ENCODE data around the gene ARHGAP8.
A peak's percentile ranks its signal among the peaks of the same experiment; 100 is the strongest.

The ARHGAP8 gene

DNA sequence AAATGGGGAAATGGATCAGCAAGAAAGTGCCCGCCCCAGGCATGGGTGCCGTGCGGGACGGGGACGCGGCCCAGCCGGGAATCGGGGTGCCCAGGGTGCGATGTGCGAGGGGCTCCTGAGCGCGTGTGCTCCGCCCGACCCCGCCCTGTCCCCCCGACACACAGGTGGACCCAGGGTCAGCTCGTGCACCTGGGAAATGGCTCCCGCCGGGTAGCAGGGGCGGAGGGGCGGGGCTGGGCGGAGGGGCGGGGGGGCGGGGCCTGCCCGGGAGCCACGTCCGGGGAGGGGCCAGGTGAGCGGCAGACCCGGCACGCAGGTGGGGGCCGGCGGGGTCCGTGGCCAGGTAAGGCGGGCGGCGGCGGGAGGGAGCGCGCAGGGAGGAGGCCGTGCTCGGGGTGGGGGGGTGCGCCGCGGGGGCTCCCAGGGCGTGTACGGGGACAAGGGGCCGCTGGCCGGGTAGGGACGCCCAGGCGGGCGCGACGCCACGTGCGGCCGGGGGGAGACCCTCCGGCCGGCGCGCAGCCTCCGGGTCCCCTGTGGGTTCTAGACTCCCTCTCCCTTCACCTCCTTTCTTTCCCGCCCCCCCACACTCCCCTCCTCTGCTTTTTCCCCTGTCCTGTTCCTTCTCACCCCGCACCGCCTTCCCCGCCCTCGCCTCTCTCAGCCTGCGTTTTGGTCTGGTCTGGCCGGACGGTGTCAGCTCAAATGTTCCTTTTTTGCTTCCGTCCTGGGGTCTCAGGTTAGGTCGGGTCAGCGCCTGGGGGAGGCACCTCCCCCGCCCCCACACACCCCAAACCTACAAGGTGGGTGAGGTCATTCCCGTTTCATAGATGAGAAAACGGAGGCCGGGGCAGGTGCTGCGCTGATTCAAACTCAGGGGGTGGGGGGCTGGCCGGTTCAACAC, at the start of gene ARHGAP8:
ARHGAP8 (plus strand) TSS at position 291 of the 904 bp plus-strand sequence. CDS start 33,953 bp downstream, outside the sequence.
- no peak for DNase-seq (ENCODE audit: low read depth in 2 of 2, low spot score in 1 of 2)

DNA sequence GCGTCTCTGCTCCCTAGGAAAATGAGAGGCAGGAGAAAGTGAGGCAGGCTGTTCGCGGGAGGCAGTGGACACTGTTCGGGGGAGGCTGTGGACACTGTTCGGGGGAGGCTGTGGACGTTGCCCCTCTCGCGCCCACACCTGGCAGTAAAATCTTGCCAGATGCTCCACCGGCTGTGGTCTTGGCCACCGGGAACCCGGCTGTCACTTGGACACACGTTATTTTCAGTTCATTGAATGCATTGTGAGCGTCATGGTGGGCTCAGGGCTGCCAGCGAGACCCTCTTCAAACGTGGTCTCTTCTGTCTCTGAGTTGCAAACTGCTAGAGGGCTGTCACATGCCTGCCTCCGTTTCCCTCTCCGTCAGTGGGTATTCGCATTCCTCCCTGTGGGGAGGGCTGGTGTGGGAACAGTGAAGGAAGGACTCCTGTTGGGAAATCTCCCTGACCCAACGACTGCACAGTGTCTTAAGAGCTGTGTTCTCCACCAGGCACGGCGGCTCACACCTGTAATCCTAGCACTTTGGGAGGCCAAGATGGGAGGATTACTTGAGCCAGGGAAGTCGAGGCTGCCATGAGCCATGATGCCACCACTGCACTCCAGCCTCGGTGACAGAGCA, 49.0 kb upstream of the ARHGAP8 start:
- DNase-seq (ENCODE audit: low read depth in 2 of 2, low spot score in 1 of 2): no peak

DNA sequence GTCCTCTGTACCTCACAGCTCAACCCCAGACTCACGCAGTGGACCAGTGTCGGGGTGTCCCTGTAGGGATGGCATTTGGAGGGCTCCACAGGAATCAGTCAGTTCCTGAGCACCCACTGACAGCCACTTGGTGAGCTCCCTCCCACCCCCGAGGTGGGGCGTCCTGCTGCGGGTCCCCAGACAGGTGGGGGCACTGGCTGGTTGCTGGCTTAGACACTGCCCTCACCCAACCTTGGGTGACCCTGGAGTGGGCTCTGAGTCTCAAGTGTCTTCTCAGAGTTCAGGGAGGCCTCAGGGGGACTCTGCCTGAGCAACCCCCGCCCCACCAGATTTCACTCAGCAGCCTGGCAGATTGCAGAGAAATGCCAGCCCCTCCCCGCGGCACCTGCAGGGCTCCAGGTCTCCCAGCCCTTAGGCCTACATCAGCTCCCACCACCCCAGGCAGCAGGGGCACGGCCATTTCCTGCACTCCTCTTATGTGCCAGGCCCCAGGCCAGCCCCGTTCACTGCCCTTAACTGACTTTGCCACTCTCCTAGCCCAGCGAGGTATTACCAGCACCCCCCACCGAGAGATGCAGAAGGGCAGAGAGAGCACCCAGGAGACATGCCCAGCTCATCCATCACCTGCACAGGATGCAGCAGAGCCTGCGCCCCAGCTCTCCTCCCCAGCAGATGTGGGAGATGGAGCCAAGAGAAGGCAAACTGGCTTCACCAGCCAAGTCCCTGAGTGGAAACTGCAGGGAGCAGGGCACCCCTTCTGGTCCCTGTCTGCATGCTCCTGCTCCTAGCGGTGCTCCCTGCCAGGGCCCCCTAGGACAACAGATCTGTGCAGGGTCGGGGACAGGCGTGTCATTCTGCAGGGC, 48.0 kb upstream of the ARHGAP8 start:
- DNase-seq (ENCODE audit: low read depth in 2 of 2, low spot score in 1 of 2): no peak

DNA sequence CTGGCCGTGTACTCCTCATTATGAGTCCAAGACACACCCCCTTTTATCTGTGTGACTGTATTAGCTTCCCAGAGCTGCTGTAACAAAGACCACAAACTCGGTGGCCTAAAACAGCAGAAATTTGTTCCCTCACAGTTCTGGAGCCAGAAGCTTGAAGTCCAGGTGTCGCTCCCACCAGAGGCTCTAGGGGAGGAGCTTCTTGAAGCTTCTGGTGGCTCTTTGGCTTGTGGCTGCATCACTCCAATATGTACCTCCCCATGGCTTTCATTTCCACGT, 47.4 kb upstream of the ARHGAP8 start:
- no peak for DNase-seq (ENCODE audit: low read depth in 2 of 2, low spot score in 1 of 2)

DNA sequence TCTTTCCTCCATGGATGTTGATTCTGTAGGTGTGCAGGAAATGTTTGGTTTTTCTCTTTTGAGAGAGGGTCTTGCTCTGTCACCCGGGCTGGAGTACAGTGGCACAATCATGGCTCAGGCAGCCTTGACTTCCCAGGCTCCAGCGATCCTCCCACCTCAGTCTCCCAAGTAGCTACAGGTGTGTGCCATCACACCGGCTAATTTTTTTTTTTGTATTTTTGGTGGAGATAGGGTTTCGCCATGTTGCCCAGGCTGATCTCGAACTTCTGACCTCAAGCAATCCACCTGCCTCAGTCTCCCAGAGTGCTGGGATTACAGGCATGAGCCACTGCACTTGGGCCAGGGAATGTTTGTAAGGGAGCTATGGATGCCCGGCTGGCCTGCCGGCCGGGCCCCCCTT, 45.9 kb upstream of the ARHGAP8 start:
- DNase-seq (ENCODE audit: low read depth in 2 of 2, low spot score in 1 of 2): no peak

DNA sequence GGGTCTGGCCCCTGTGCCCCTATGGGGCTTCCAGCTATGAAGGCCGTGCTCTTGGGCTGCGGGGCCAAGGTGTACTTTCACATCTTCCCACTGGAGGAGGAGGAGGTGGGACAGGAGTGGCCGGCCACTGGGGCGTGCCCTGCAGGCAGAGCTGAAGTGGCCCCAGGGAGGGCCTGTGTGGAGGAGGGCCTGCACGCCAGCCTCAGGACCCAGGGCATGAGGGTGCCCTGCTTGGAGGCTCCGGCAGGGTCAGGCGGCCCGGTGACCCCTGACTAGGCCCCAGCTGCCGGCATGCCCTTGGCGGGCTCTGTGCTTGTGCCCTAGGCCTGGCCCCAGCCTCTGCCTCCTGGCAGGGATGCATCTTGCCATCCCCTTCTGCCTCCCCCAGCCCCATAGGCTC, 45.2 kb upstream of the ARHGAP8 start:
- no peak for DNase-seq (ENCODE audit: low read depth in 2 of 2, low spot score in 1 of 2)

DNA sequence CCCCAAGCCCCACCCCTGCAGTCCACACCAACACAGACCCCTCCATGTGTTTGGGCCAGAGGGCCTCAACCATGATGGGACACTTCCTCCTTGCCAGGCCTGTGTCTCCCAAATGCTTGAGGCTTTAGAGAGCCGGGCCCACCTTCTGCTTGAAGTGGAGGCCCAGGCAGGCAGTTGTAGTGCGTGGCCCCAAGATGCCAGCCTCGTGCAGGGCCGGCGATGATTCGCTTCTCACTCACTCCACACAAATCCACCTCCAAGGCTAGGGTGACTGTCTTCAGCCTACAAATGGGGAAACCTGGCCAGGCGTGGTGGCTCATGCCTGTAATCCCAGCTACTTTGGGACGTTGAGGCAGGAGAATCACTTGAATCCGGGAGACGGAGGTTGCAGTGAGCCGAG, 44.6 kb upstream of the ARHGAP8 start:
- no peak for DNase-seq (ENCODE audit: low read depth in 2 of 2, low spot score in 1 of 2)

DNA sequence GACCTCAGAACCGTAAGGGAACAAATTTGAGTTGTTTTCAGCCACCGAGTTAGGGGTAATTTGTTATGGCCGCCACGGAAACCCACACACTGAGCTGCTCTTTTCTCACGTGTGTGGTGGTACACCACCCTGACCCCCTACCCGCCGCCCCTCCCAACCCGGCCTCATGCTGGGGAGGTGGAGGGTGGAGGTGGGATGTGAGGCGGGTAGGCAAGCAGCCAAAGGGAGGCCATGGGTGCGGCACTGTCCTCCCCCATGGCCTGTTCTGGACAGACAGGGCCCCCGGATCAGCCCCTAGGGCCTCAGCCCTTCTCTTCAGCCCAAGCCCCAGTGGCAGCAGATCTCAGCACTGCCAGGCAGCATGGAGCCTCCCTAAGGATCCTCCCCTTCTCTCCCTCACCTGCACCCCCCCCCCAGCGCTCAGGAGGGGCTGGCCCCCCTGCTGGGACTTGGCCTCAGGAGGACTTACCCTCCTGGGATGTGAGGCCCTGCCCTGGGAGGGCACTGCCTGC, 42.4 kb upstream of the ARHGAP8 start:
- DNase-seq (ENCODE audit: low read depth in 2 of 2, low spot score in 1 of 2): peak in 1 of 2 donors; percentile 21

DNA sequence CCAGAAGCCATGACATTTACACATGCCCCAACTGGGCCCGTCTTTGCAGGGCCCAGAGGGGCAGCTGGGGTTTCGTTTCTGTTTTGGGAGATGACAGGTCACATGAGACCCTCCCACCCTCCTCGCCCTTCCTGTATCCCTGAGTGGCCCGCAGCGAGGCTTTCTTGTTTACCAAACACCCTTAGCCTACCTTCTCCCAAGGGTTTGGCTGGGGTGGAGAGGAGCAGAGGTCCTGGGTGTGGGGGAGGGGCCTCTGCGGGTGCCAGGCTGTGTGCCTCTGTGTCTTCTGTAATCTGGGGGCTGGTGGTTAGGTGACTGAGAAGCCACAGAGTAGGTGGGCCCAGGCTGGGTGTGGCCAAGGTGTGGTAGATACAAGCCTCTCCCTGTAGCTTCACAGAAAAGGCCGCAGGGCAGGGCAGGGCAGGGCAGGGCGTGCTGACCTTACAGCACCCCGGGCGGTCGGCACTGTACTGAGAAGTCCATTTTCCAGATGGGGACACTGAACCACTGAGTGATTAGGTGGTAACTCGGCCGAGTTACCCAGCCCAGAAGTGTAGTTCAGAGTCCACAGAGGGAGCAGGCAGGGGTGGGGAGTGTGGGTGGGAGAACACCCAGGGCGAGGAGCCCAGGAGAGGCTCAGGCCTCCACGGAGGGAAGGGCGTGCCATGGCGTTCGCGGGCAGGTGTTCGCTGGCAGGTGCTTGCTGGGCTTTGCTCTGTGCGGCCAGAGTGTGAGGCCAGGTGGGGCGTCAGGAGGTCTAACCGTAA, 41.7 kb upstream of the ARHGAP8 start:
- DNase-seq (ENCODE audit: low read depth in 2 of 2, low spot score in 1 of 2): peak; percentile 28 to 46

DNA sequence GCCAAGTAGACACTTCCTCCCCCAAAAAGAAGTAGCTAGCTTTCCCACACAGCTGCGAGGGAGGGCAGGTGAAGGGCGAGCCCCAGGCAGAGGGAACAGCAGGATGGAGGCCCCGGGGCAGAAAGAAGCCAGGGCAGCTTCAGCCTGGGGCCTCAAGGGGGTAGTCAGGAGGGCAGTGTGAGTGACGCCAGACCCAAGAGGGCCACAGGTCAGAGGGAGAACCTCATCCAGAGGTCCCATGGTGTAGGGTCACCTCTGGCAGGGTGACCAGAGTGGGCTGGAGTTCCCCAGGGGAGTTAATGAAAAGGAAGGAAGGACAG, 41.2 kb upstream of the ARHGAP8 start:
- no peak for DNase-seq (ENCODE audit: low read depth in 2 of 2, low spot score in 1 of 2)

DNA sequence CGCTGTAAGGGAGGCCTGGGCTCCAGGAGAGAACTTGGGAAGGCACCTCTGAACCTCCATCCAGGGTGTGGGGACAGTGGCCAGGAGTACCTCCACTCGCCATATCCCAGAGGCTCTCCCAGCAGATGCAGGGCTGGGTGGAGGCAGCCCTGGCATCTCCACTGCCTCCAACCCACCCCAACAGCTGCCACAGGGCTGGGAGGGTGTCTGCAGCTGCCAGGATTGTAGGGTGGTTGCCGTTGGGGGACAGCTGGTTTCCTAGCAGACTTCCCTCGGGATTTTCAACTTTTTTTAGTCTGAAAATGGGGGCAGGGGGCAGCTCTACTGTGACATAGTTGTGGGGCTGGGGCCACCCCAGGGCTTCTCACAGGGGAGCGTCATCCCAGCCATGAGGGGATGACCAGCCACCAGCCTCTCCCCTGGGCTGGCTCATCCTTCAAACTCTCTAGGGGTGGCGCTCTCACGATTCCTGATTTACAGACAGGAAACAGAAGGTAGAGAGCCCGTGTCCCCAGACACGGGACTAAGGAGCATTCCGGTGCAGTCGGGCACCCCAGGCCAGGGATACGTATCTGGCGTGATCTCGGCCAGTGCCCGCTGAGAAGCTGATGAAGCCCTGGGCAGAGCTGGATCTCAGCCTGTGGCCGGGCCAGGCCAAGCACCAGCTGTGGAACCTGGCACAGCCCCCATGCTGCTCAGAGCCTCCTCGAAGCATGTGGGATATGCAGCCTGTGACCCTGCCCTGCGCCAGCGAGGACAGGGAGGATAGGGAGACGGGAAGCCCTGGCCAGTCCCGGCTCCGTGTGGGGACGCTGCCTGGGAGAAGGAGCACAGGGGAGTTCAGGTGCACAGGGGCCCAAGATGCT, 40.5 kb upstream of the ARHGAP8 start:
- DNase-seq (ENCODE audit: low read depth in 2 of 2, low spot score in 1 of 2): no peak

DNA sequence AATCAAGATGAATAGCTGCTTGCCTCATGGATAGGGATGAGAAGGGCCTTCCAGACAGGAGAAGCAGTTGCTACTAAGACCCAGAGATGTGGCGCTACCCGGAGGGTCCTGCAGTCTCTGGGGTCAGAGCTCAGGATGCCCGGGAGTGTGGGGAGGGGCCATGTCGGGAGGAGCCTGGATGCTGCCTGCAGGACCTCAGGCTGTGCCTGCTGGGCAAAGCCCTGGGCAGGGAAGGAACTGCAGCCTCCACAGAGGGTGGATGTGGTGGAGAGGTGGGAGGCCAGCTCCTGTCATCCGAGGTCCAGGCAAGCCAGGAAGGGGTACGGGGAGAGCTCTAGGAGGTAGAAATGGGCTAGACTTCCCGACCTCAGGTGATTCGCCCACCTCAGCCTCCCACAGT, 39.4 kb upstream of the ARHGAP8 start:
- DNase-seq (ENCODE audit: low read depth in 2 of 2, low spot score in 1 of 2): no peak

DNA sequence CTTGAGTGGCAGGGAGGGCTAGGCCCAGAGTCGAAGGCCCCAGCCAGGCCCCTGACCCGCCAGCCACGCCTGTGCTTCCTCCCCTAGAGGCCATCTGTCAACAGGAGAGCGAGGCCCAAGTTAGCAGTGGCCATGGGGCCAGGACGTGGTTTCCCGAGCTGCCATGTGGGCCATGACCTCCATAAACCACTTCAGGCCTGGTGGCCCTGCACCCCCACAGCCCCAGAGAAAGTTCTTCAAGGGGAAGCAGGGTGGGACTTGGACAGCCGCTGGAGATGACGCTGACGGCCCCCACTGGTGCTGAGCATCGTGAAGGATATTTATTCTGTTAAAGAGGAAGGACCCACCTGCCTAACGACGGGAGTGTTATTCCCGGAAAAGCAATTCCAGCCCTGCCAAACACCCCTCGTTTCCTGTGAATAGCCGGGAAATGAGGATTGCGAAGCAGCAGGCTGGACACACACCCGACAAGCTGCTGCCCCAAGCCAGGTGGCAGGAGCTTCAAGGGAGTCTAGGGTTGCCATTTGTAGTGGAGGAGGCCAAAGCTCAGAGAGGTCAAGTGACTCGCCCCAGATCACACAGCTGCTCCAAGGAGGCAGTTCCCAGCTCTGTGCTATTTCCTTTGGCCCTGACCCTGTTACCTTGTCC, 37.5 kb upstream of the ARHGAP8 start:
- DNase-seq (ENCODE audit: low read depth in 2 of 2, low spot score in 1 of 2): no peak

DNA sequence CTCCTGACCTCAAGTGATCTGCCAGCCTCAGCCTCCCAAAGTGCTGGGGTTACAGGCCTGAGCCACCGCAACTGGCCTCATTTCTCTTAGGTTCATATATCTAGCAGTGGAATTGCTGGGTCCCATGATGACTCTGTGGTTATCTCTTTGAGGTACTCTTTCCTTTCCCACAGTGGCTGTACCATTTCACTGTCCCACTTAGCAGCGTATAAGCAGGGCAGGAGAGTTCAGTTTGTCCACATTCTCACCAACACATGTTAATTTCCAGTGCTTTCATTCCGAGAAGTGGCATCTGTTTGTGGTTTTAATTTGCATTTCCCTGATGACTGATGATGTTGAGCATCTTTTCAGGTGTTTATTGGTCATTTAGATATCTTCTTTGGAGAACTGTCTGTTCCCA, 34.0 kb upstream of the ARHGAP8 start:
- DNase-seq (ENCODE audit: low read depth in 2 of 2, low spot score in 1 of 2): no peak

DNA sequence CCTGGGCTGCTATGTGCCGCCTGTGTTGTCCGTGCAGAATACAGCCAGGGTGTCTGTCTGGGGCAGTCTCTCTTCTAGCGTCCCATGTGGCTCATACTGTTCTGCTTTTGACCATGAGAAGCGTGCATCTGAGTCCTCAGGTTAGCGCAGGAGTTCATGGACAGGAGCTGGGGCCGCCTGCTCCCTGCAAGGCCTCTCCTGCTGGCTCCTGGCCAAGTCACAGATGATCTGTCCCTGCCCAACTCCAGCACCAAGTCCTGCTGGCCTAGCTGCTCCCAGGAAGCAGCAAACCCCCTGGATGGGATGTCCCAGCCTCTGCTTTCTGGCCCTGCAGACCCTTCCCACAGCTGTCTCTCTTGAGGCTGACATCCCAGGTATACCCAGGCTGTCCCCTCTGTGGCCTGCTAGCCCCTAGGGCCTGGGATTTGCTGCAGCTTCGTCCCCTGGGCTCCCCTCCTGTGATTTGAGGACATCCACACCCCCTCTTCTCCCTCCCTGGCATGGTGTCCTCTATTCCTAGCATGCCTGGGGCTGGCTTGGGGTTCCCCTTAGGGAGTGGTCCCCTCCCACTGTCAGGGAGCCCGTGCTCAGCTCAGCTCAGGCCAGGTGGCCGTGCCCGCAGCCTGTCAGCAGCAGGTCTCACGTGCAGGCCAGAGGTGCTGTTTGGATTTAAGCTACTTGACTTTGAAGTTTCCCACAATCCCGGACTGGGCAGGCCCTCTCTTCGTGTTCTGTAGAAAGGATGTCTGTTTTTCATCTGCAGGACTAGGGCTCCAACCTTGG, 32.6 kb upstream of the ARHGAP8 start:
- DNase-seq (ENCODE audit: low read depth in 2 of 2, low spot score in 1 of 2): no peak

DNA sequence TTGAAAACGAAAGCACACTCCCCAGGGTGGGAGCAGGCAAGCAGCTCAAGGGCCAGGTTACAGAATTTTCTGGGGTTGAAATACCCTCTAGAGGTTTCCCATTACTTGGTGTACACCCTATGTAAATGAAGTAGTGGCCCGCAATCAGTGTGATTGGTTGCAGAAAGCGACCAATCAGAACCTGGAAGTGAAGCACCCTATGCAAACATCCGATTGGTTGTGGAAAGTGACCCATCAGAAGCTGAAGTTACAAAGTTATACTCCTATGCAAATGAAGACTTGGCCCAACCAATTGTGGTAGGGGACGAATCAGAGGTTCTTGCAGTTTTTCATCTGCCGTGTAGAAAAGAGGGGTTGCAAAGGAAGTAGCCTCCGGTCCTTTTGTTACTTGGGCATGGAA, 31.2 kb upstream of the ARHGAP8 start:
- no peak for DNase-seq (ENCODE audit: low read depth in 2 of 2, low spot score in 1 of 2)

DNA sequence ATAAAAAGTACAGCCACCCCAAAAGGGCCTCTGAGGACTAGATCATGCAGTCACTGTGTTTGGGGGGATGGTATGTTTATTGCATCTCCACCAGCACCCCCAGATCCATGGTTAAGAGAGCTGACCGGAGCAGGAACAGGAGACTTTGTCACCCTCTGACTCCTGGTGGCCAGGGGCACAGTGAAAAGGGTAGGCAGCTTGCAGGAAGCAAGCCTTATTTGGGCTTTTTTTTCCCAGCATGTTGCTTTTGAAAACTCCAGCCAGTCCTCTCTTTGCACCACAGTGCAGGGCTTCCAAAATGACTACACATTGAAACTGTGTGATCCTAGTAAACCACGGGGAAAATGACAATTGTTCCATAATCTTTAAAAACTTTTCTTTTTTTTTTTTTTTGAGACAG, 29.8 kb upstream of the ARHGAP8 start:
- DNase-seq (ENCODE audit: low read depth in 2 of 2, low spot score in 1 of 2): no peak

DNA sequence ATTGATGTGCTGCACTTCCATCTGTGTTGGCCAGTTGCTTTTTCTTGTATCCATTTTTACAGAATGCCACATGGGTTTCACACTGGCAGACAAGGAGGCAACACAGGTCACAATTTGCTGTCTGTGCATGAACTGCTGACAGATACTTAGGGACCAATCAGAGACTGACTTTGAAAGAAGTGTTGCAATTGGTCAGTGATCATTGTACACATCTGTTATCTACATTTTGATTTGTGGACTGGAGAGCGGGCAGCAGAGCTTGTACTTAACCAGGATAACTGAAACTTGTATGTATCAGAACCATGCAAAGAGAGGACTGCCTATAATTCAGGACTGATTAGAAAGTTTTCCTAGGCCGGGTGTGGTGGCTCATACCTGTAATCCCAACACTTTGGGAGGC, 28.6 kb upstream of the ARHGAP8 start:
- DNase-seq (ENCODE audit: low read depth in 2 of 2, low spot score in 1 of 2): no peak

DNA sequence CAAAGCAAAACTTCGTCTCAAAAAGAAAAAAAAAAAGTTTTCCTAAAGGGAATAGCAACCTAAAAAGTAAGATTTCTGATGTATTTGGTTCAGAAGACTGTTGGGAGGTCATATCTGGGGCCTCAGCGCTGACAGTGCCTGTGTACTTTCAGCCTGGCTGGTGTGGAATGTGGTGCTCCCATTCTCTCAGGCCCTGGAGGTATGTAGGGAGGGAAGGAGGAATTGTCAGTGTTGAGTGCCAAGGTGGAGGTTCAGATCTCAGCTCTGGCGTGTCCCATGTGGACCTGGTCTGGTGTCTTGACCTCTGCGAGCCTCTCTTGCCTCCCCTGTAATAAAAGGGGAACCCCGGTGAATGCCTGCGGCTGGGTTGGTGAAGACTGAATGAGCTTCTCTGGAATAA, 28.0 kb upstream of the ARHGAP8 start:
- DNase-seq (ENCODE audit: low read depth in 2 of 2, low spot score in 1 of 2): no peak
